HG03039 (cell line): ENCODE data around the gene CRTAP.
"Not testable (repeated sequence)": the region's sequence is repeated elsewhere in the genome, so short reads cannot be mapped to it uniquely, and the experiment has no call there.

ENCODE experiments used
- ATAC-seq: cut with Tn5 transposase; IDR thresholded peaks from one replicate; pipeline ENCODE4 v1.9.1; 2021; ENCODE audit warnings: mild to moderate bottlenecking, moderate library complexity; ENCODE audit not compliant: unreplicated experiment

CRTAP gene

GRCh38 chr3:33099109-33099645 is 14.6 kb upstream of the CRTAP start:
- ATAC-seq: no peak

GRCh38 chr3:33099701-33100100 is 14.1 kb upstream of the CRTAP start:
- no peak for ATAC-seq

DNA sequence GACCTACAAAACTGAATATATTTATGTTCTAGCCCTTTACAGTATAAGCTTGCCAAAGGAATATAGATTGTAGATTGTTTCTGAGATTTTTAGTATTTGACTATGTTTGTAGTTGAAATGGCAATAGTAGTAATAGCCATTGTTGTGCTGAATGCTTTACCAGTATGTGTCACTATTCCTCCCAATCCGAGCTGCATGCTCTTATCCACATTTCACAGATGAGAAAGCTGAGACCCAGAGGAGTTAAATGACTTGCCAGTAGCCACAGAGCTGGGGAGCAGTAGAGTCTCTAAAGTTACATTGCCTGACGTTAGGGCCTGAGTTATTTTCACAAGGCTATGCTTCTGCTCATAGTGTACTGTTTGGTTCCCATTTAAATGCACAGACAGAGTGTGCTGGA is 13.6 kb upstream of the CRTAP start:
- no peak for ATAC-seq

DNA sequence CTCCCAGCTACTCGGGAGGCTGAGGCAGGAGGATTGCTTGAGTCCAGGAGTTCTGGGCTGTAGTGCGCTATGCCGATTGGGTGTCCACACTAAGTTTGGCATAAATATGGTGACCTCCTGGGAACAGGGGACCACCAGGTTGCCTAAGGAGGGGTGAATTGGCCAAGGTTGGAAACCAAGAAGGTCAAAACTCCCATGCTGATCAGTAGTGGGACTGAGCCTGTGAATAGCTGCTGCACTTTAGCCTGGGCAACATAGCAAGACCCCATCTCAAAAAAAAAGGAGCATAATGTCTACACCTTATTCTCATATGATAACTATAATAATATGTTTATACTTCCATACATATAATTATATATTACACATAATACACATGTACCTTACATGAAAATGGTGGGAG is 10.8 kb upstream of the CRTAP start:
- no peak for ATAC-seq

DNA sequence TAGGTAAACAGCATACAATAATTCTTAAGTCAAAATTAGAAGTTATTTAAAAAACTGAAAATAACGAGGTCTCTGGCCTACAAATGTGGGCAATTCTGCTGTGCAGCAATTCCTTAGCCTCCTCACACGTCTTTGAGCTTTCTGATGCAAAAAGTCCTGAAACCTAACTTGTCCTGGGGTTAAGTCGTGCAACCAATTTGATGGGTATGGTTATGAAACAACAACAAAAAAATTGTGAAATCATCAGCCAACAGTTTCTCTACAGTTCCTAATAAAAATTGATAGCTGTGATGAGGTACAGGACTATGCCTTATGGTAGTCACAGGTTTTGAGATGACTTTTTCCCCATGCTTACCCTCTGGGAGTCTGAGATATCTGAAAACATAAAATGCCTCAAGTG is 10.3 kb upstream of the CRTAP start:
- ATAC-seq: no peak

DNA sequence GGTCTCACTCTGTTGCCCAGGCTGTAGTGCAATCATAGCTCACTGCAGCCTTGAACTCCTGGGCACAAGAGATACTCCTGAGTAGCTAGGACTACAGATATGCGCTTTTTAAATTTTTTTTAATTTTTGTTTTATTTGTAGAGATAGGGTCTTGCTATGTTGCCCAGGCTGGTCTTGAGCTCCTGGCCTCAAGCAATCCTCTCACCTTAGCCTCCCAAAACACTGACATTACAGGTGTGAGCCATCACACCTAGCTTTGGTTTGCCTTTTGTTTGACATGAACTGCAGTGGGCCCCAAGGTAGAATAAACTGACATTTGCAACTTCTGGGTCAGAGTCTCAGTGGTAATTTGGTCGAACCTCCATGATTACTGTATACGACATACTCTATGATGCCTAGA is 9.0 kb upstream of the CRTAP start:
- ATAC-seq: no peak

DNA sequence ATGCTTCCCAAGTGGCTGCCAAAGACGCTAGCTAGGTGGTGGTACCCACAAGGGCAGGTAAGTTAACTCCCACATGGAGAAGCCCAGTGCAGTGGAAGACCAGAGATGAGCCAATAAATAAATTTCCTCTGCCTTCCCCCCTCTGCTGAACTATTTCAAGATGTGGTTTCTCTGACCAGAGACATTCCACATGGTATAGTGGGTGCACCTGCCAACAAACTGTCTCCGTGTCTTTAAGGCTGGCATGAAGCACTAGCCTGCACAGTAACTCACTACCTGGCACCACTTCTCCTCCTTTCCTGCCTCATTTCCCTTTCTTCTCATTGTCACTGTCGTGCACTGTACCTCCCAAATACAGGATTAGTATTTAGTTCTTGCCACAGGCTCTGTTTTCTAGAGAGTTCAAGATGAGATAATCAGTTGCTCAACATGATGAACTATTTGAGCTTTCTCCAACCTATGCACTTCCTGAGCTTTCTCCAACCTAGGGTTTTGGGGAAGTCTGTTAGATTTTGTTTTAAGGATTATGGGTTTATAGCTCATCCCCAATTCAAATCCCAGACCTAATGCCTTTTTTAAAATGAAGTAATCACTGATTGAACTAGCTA is 8.4 kb upstream of the CRTAP start:
- no peak for ATAC-seq

DNA sequence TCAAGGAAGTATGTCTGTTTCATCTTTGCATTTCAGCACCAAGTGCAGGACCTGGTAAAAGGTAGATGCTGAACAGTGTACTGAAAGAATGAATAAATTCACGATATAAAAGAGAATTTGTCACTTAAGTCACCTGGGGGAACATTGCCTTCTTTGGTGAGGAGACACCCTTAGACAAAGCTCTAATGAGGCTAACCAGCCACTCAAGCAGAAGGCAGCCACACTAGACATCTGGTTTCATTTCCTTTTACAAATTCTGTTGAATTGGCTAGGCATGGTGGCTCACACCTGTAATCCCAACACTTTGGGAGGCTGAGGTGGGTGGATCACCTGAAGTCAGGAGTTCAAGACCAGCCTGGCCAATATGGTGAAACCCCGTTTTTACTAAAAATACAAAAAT is 7.0 kb upstream of the CRTAP start:
- not testable (repeated sequence) for ATAC-seq

DNA sequence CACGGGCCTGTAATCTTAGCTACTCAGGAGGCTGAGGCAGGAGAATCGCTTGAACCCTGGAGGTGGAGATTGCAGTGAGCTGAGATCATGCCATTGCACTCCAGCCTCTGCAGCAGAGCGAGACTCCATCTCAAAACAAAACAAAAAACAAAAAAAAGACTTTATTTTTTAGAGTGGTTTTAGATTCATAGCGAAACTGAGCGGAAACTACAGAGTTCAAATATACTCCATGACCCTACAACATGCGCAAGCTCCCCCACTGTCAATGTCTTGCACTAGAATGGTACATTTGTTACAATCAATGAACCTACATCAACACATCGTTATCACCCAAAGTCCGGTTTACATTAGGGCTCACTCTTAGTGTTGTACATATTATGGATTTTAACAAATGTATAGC is 2.2 kb upstream of the CRTAP start:
- ATAC-seq: no peak

DNA sequence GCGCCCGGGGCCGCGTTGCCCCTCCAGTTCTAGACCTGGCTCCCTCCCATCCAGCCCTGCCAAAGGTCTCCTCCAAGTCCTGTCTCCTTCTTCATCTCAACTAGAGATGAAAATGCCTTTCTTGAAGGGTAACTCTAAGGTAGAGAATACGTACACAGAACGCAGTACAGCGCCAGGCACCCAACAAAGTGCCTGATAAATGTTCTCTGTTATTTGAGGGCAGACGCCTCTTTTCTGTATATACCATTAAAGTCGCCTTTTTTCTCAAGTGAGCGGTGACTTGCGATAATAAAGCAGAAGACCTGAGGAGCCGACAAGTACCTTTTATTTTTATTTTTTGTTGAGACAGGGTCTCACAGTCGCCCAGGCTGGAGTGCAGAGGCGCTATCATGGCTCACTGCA is 809 bp downstream of the CRTAP start:
- ATAC-seq: no peak

DNA sequence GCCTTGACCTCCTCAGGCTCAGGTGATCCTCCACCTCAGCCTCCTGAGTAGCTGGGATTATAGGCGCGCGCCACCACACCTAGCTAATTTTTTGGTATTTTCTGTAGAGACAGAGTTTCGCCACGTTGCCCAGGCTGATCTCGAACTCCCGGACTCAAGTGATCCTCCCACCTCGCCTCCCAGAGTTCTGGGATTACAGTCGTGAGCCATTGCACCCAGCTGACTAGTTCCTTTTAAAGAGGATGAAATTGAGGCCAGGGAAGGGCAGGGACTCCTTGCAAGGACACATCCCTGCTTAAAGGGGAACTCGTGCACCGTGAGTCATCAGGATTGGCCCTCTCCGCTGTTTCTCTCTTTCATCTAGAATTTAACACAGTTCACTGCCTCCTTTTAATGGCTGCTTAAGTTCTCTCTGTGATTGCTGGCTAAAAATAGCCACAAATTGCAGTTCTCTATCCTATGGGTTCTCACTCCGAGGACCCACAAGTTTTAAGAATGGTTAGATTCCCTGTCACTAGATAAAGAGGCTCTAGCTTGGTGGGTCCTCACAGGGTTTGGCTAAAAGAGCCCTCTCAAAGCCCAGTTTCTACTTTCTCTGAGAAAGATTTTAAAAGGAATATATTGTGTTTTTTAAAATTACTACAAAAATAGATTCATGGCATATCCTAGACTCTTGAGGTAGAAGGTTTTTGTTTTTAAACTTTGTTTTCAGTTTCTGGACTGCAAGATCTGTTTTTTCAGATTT is 1.4 kb downstream of the CRTAP start:
- ATAC-seq: no peak

GRCh38 chr3:33117461-33117860 is 3.6 kb downstream of the CRTAP start:
- ATAC-seq: no peak

DNA sequence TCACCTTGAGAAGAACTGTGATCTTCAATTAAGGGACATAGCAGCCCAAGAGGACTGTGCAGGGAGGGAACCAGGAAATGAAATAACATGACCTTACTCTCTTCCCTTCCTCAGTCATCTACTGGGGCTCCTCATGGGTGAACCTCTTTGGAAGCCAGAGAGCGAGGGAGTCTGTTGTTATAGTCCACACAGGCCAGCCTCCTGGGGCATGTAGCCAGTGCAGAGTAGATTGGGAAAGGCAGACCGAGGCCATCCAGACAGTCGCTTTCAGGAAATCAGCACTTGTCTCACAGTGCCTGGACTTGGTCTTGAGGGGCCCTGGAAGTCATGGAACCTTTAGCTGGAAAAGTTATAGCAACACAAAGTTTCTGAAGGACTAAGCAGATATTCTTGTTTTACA is 6.1 kb downstream of the CRTAP start:
- no peak for ATAC-seq

DNA sequence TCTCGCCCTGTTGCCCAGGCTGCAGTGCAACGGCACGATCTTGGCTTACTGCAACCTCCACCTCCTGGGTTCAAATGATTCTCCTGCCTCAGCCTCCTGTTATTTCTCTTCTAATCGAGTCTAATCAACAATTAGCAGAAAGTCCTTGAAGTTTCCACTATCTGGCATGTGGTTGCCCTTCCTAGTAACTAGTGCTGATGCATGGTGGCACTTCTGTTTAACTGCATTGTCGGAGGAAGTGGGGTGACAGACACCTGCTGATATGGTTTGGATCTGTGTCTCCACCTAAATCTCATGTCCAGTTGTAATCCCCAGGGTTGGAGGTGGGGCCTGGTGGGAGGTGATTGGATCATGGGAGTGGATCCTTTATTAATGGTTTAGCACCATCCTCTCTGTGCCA is 9.2 kb downstream of the CRTAP start:
- no peak for ATAC-seq

GRCh38 chr3:33124638-33125037 is 10.8 kb downstream of the CRTAP start:
- ATAC-seq: no peak

DNA sequence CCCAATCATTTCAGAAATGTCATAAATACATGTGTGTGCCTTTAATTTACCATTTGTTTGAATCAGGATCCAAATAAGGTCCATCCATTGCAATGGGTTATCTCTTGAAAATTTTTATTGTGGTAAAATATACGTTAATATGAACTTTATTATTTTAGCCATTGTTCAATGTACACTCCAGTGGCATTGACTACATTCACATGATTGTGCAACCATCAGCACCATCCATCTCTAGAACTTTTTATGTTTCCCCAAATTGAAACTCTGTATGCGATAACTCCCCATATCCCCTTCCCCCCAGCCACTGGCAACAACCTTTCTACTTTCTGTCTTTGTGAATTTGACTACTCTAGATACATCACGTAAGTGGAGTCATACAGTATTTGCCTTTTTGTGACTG is 12.0 kb downstream of the CRTAP start:
- ATAC-seq: no peak

- ATAC-seq: no peak
Observed at GRCh38 chr3:33128706-33129105, 14.9 kb downstream of the CRTAP start.

DNA sequence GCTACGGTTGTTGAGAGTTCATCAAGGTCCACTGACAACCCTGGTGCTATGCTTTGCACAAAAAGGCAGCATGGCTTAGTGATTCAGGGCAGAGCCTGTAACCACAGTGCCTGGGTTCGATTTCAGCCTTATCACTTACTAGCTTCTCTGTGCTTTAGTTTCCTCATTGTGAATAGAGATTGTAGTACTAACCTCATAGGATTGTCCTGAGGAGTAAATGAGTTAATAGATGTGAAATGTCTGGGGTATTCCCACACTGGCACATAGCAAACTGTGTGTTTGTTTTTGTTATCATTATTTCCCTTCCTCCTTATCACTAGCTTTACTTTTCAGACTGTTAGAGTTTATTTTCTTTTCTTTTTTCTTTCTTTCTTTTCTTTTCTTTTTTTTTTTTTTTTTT is 16.3 kb downstream of the CRTAP start:
- no peak for ATAC-seq

- no peak for ATAC-seq
Observed at GRCh38 chr3:33131331-33132018, 17.7 kb downstream of the CRTAP start.

DNA sequence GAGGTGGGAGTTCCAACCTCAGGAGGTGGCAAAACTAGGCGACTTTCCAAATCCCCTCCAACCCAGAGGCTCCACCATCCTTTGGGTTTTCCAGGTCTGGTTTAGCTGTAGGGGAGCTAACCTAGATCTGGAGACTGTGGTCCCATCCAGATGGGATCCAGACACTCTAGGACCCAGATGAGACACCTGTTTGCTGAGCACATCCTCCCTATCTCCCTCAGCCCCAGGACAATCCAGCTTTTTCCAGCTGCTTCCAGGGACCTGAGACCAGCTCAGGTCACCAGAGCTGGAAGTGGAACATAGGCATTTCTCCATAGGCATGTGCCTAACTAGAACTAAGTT is 18.2 kb downstream of the CRTAP start:
- no peak for ATAC-seq

- ATAC-seq: no peak
Observed at GRCh38 chr3:33134026-33134625, 20.3 kb downstream of the CRTAP start.

GRCh38 chr3:33137691-33138090 is 23.9 kb downstream of the CRTAP start:
- no peak for ATAC-seq
